K562 (cell line): ENCODE results near the gene TAF5. TPM values are rescaled to one million over a fixed set of nuclear protein-coding genes. Genes with fewer than 3 reads are reported as not detected.

Experiments
- CAMTA2 ChIP-seq: fragments of 250-450 bp; sonication (Bioruptor Pico); conservative IDR thresholded peaks from 2 replicates; pipeline ENCODE4 v1.5.1; 2022
- CBX1 ChIP-seq: sonication (generic); IDR thresholded peaks from 2 replicates; pipeline ENCODE4 v1.6.1; 2016; ENCODE audit warnings: antibody characterized with exemption, low read depth, mild to moderate bottlenecking
- CCNT2 ChIP-seq: IDR thresholded peaks from 2 replicates; pipeline ENCODE4 v1.6.1; 2011; ENCODE audit warnings: borderline replicate concordance, low read depth, mild to moderate bottlenecking, moderate library complexity, mixed read lengths, low read length; ENCODE audit not compliant: insufficient read length; ENCODE audit errors: extremely low read depth
- E2F4 ChIP-seq: sonication (generic); formaldehyde crosslinking; IDR thresholded peaks from 2 replicates; pipeline ENCODE4 v1.8.0; 2022; ENCODE audit warnings: mild to moderate bottlenecking, low read depth, missing genetic modification reagents
- ETS1 ChIP-seq: conservative IDR thresholded peaks from 2 replicates; pipeline ENCODE4 v1.6.1; 2011; ENCODE audit warnings: low read depth, mild to moderate bottlenecking, low read length; ENCODE audit not compliant: control insufficient read depth
- FIP1L1 ChIP-seq: fragments of 200-400 bp; formaldehyde crosslinking; IDR thresholded peaks from 2 replicates; pipeline ENCODE4 v1.6.1; 2018; ENCODE audit warnings: mild to moderate bottlenecking, low read depth, low read length; ENCODE audit not compliant: poor library complexity, severe bottlenecking
- FOXK2 ChIP-seq, 2 experiments: fragments of 450-650 bp; IDR thresholded peaks in 1 of 2; conservative IDR thresholded peaks in 1 of 2; 2 replicates each; pipeline ENCODE4 v1.6.1; 2016; ENCODE audit warnings: low read depth in 2 of 2, mild to moderate bottlenecking in 1 of 2
- FOXO4 ChIP-seq: fragments of 450-650 bp; formaldehyde crosslinking; IDR thresholded peaks from 2 replicates; pipeline ENCODE4 v1.4.0; 2020; ENCODE audit warnings: mild to moderate bottlenecking, moderate library complexity
- GATAD2A ChIP-seq: fragments of 450-650 bp; IDR thresholded peaks from 2 replicates; pipeline ENCODE4 v1.6.1; 2017
- HMBOX1 ChIP-seq: sonication (generic); IDR thresholded peaks from 2 replicates; pipeline ENCODE4 v1.6.1; 2016
- MNT ChIP-seq, 2 experiments: fragments of 450-650 bp; conservative IDR thresholded peaks; 2 replicates each; pipeline ENCODE4 v1.6.1; 2017; ENCODE audit warnings: mild to moderate bottlenecking in 2 of 2, moderate library complexity in 2 of 2
- PHF20 ChIP-seq: fragments of 450-650 bp; IDR thresholded peaks from 2 replicates; pipeline ENCODE4 v1.6.1; 2018; ENCODE audit not compliant: partially characterized antibody
- POLR2AphosphoS2 ChIP-seq: IDR thresholded peaks from 2 replicates; pipeline ENCODE4 v1.6.1; 2012; ENCODE audit warnings: low read length, improper control_type of control experiment
- RAD21 ChIP-seq, 2 experiments: fragments of 250-450 bp in 1 of 2; fragments of 450-650 bp in 1 of 2; sonication (Bioruptor Pico) in 1 of 2; formaldehyde crosslinking in 1 of 2; IDR thresholded peaks in 1 of 2; conservative IDR thresholded peaks in 1 of 2; 2 replicates each; pipeline versions ENCODE4 v1.4.0 to v1.8.0; 2020 to 2022; ENCODE audit warnings: mild to moderate bottlenecking in 2 of 2, moderate library complexity in 1 of 2
- TAF1 ChIP-seq: IDR thresholded peaks from 2 replicates; pipeline ENCODE4 v1.6.1; 2011; ENCODE audit warnings: mild to moderate bottlenecking, low read length, moderate library complexity; ENCODE audit not compliant: insufficient read depth, control insufficient read depth, severe bottlenecking; ENCODE audit errors: extremely low read depth
- USF2 ChIP-seq: sonication (generic); formaldehyde crosslinking; IDR thresholded peaks from 2 replicates; pipeline ENCODE4 v1.5.0; 2020; ENCODE audit warnings: missing genetic modification reagents
- ZBTB7A ChIP-seq: IDR thresholded peaks from 2 replicates; pipeline ENCODE4 v1.6.1; 2011; ENCODE audit warnings: low read depth, mild to moderate bottlenecking, low read length, moderate library complexity, borderline replicate concordance; ENCODE audit not compliant: control insufficient read depth
- polyA plus RNA-seq, 8 experiments: library from polyadenylated mRNA; depleted of rRNA in 4 of 8; stranded (reverse) in 5 of 8; unstranded in 3 of 8; fragments of >200 nt; fragmentation: Nextera tagmentation in 2 of 8; fragmentation: Illumina TruSeq in 1 of 8; extraction: Ambion mirVana in 2 of 8; extraction: Trizol in 1 of 8; gene quantifications; 2 replicates each; pipeline versions ENCODE4 v1.2.1 to v1.2.3, GENCODE V29; 2011 to 2014; ENCODE audit warnings: inconsistent platforms in 1 of 8, missing spikeins in 1 of 8
- total RNA-seq, 7 experiments: library from RNA; depleted of rRNA in 6 of 7; stranded (reverse); fragments of >200 nt in 6 of 7; fragmentation: Illumina TruSeq in 2 of 7; extraction: Trizol in 2 of 7; gene quantifications; 2 replicates each; pipeline versions ENCODE4 v1.2.1 to v1.2.3, GENCODE V29; 2011 to 2021; ENCODE audit warnings: low replicate concordance in 1 of 7

Gene TAF5
- total and polyA plus RNA-seq, 9 of the 15 experiments (the other 6 are each of a cell fraction or from before 2014, with no cell fraction given) = 4.2 to 11.9 (median 9.3) TPM

GRCh38 chr10:103367782-103368518 is at the start of gene TAF5 (continued):
- TF ChIP-seq CCNT2 (peak; percentile 22), FOXO4 (CRISPR knock-in tag) (no peak), POLR2AphosphoS2 (peak; percentile 50; the same call in 1 of the 2 replicates), FIP1L1 (peak; percentile 70), CAMTA2 (CRISPR knock-in tag) (0 out of 2 replicates have a peak, but pooled peaks have one; percentile 58), ETS1 (0 out of 2 replicates have a peak, but pooled peaks have one; percentile 36), FOXK2 (conservative IDR thresholded peaks at IDR 0.05 in 1 of 2, IDR thresholded peaks at IDR 0.05 in 1 of 2; ENCODE audit: low read depth in 2 of 2) (peak; percentile 54 to 64; a peak in 3 of 4 replicates), ZBTB7A (peak; percentile 39; the same call in 1 of the 2 replicates), PHF20 (peak; percentile 75), CBX1 (0 out of 2 replicates have a peak, but pooled peaks have one; percentile 21), MNT (conservative IDR thresholded peaks at IDR 0.05) (peak; percentile 10 to 33), HMBOX1 (no peak), TAF1 (peak; percentile 100), E2F4 (CRISPR knock-in tag) (no peak), USF2 (CRISPR knock-in tag) (no peak), RAD21 (CRISPR knock-in tag; conservative IDR thresholded peaks at IDR 0.05 in 1 of 2, IDR thresholded peaks at IDR 0.05 in 1 of 2) (no peak), GATAD2A (0 out of 2 replicates have a peak, but pooled peaks have one; percentile 45)
